ENCODE results near the gene STK11IP.

- TF ChIP-seq CTCF (IDR thresholded peaks at IDR 0.05; ENCODE audit: insufficient read depth, low read length, poor library complexity, severe bottlenecking) (no peak), EZH2phosphoT487 (conservative IDR thresholded peaks at IDR 0.05; ENCODE audit: low read length) (no peak)
Observed at GRCh38 chr2:219643788-219644398, 46.2 kb downstream of the STK11IP start.
